ENCODE results near the gene OSBP.

DNA sequence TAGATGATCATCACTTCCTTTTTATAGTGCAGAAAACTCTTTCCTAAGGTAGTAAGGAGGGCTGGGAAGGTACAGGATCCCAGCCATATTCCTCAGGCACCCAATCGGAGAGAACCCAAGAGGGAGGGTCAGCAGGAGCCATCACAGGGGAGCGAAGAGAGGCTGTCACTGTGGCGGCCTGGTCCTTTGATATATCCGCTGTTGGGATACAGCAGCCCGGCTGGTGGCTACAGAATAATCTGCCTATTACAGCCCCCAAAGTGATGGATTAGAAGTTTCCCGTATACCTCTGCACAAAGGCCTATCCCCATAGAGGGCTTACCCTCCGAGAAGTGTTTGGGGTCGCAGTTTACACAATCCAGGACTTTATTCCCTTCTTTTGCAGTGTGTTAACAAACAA is 55.7 kb downstream of the OSBP start:
- TF ChIP-seq, protein P1, sequence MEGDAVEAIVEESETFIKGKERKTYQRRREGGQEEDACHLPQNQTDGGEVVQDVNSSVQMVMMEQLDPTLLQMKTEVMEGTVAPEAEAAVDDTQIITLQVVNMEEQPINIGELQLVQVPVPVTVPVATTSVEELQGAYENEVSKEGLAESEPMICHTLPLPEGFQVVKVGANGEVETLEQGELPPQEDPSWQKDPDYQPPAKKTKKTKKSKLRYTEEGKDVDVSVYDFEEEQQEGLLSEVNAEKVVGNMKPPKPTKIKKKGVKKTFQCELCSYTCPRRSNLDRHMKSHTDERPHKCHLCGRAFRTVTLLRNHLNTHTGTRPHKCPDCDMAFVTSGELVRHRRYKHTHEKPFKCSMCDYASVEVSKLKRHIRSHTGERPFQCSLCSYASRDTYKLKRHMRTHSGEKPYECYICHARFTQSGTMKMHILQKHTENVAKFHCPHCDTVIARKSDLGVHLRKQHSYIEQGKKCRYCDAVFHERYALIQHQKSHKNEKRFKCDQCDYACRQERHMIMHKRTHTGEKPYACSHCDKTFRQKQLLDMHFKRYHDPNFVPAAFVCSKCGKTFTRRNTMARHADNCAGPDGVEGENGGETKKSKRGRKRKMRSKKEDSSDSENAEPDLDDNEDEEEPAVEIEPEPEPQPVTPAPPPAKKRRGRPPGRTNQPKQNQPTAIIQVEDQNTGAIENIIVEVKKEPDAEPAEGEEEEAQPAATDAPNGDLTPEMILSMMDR (conservative IDR thresholded peaks at IDR 0.05 in 1 of 2, IDR thresholded peaks at IDR 0.05 in 1 of 2; ENCODE audit: extremely low read depth in 1 of 2, insufficient read depth in 1 of 2, low read depth in 1 of 2, low read length in 2 of 2), result no peak
- no peak for TF ChIP-seq EZH2 (IDR thresholded peaks at IDR 0.05; ENCODE audit: borderline replicate concordance, low read length)

All from mammary epithelial cell (primary cell).